HG03025 (cell line): ENCODE measurements around the gene LYZL2.
"Not testable (repeated sequence)": the region's sequence is repeated elsewhere in the genome, so short reads cannot be mapped to it uniquely, and the experiment has no call there.

Experiments
- ATAC-seq: cut with Tn5 transposase; IDR thresholded peaks from one replicate; pipeline ENCODE4 v1.9.1; 2021; ENCODE audit warnings: mild to moderate bottlenecking, moderate library complexity; ENCODE audit not compliant: unreplicated experiment, low FRiP score

LYZL2 gene

GRCh38 chr10:30629653-30630052 lies at the start of gene LYZL2:
Gene LYZL2, minus strand, starts transcription at chr10:30629753. Its CDS starts 2,838 bp downstream, at chr10:30626915.
- ATAC-seq = no peak

GRCh38 chr10:30677616-30678015 lies 48.1 kb upstream of the LYZL2 start:
- ATAC-seq = not testable (repeated sequence)

GRCh38 chr10:30677146-30677545 lies 47.6 kb upstream of the LYZL2 start:
- not testable (repeated sequence) for ATAC-seq

- ATAC-seq = no peak
Observed at GRCh38 chr10:30675791-30676718, 46.5 kb upstream of the LYZL2 start.

GRCh38 chr10:30674796-30675195 lies 45.2 kb upstream of the LYZL2 start:
- ATAC-seq = no peak

- not testable (repeated sequence) for ATAC-seq
Observed at GRCh38 chr10:30673262-30673661, 43.7 kb upstream of the LYZL2 start.

- not testable (repeated sequence) for ATAC-seq
Observed at GRCh38 chr10:30672338-30672737, 42.8 kb upstream of the LYZL2 start.

- no peak for ATAC-seq
Observed at GRCh38 chr10:30671026-30671616, 41.6 kb upstream of the LYZL2 start.

GRCh38 chr10:30667982-30668381 lies 38.4 kb upstream of the LYZL2 start:
- not testable (repeated sequence) for ATAC-seq

- ATAC-seq = peak; percentile 87
Observed at GRCh38 chr10:30663403-30663802, 33.9 kb upstream of the LYZL2 start.

GRCh38 chr10:30662814-30663213 lies 33.3 kb upstream of the LYZL2 start:
- ATAC-seq = no peak

GRCh38 chr10:30660314-30660713 lies 30.8 kb upstream of the LYZL2 start:
- ATAC-seq = not testable (repeated sequence)

- no peak for ATAC-seq
Observed at GRCh38 chr10:30656233-30656632, 26.7 kb upstream of the LYZL2 start.

- not testable (repeated sequence) for ATAC-seq
Observed at GRCh38 chr10:30655001-30655400, 25.4 kb upstream of the LYZL2 start.

GRCh38 chr10:30651470-30652397 lies 22.2 kb upstream of the LYZL2 start:
- ATAC-seq = not testable (repeated sequence)

- no peak for ATAC-seq
Observed at GRCh38 chr10:30647089-30647488, 17.5 kb upstream of the LYZL2 start.

GRCh38 chr10:30645340-30645827 lies 15.8 kb upstream of the LYZL2 start:
- ATAC-seq = no peak

- not testable (repeated sequence) for ATAC-seq
Observed at GRCh38 chr10:30644408-30644861, 14.9 kb upstream of the LYZL2 start.

GRCh38 chr10:30643557-30644199 lies 14.1 kb upstream of the LYZL2 start:
- ATAC-seq = not testable (repeated sequence)

GRCh38 chr10:30642856-30643255 lies 13.3 kb upstream of the LYZL2 start:
- ATAC-seq = not testable (repeated sequence)
